ENCODE measurements around the gene AFF2.

The AFF2 gene

DNA sequence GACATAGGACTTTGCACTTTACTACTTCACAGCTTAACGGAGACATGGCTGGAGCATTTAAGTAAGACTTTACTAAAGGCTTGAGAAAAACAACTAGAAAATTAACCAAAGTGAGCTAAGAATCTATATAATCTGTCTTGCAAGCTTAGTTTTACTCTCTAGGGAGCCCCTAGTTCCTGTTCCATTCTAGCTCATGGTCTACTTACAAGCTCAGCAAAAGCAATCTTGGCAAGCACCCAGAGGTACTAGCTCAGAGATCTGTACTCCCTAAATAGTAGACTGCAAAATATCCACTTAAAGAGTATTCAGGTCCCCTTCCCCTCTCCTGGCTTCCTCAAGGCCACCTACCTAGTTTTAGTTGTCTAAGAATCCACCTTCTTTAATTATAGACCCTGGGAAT is 535.7 kb downstream of the AFF2 start:
- DNase-seq: no peak

GRCh38 chrX:149037281-149037870 is 537.0 kb downstream of the AFF2 start:
- no peak for DNase-seq

- DNase-seq: no peak
Measured at GRCh38 chrX:149039057-149039456, 538.6 kb downstream of the AFF2 start.

DNA sequence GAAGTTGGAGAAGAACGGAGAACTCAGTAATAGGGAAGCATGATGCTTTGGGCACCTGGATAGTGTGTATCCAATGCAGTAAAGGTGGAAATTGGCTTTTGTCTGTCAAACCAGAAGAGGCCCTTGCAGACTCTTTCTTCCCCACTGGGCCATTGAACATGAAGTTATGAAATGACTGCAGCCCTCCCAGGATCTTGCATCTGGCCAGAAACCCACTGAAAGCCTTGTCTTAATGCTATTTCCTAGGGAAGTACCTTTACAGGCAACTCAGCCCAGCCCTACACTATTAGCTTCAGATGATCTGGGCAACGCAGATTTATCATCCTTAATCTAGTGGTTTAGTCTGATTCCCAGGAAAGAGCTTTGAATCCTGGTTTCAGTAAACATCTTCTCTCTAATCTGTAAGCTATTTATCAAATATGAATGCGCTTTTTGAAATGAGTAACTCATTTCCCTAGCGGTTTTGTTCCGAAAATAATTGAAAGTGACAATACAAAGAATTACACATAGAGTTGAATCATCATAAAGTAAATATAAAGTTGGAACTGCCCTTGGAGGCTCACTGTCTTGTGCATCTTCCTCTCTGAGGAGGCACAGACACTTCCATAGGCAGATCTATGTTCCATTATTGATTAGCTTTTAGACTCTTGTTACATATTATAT is 540.6 kb downstream of the AFF2 start:
- DNase-seq: no peak

DNA sequence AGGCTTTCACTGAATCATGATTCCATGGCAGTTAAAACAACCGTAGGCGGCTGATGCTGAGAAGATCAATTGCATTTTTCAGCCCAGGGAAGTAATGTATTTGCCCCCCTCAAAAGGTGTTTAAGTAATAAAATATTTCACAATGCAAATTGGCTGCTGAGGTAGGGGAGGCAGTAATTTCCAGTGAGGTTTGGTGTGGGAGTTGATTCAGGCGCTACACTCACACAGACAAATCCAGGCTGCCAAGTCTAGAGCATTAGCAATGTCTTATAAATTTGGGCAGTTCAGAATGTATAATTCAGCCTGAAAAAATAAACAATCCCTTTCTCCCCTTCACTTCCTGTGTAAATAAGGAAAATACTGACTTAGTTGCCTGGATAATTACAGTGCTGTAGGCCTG is 543.0 kb downstream of the AFF2 start:
- DNase-seq: no peak

GRCh38 chrX:149044471-149044870 is 544.1 kb downstream of the AFF2 start:
- DNase-seq: no peak

GRCh38 chrX:149045645-149046210 is 545.3 kb downstream of the AFF2 start:
- DNase-seq: no peak
